Measurements from ENCODE around the gene G2E3. TPM values are rescaled to one million over a fixed set of nuclear protein-coding genes. Genes with fewer than 3 reads are reported as not detected.
A peak's percentile ranks its signal among the peaks of the same experiment; 100 is the strongest.

The G2E3 gene
- total and polyA plus RNA-seq, 2 of the 13 experiments (the other 11 are each of a cell fraction or from before 2014, with no cell fraction given) = 22.8 to 63.0 TPM

DNA sequence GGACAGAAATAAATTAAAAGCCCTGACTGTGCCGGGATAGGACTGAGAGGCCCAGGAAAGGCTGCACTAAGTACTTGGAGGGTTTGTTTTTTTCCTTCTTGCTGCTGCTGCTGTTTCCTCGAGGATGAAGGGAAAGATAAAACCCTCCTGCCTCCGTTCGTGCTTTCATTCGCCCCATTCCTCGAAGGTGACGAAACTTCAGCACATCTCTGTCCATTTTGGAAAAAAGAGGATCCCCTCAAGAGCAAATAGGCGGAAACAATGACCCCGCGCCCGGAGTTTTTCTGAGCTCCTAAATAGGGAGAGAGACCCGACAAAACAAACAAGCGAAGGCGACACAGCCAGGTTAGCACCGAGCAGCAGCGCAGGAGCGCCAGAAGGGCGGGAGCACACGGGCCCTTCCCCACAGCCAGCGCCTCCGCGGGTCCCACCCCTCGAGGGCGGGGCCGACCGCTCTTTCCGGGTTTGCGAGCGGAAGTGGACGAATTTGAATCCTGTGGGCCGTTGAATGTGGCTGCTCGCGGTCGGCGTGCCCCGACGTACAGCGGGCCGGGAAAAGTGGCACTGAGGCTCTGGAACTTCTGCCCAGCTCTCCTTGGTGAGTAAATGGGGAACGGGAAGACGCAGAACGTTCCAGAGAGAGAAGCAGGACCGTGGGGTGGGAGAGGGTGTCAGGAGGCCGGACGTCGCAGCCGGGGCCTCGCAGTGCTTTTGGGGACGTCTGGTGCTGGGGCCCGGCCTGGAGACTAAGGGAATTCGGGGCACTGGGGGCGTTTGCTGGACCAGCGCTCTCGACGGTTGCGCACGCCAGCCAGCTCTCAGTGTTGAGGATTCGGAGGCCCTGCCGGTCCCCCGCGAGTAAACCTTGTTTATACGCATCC, at the start of gene G2E3 (continued):
- TF ChIP-seq, protein P1, sequence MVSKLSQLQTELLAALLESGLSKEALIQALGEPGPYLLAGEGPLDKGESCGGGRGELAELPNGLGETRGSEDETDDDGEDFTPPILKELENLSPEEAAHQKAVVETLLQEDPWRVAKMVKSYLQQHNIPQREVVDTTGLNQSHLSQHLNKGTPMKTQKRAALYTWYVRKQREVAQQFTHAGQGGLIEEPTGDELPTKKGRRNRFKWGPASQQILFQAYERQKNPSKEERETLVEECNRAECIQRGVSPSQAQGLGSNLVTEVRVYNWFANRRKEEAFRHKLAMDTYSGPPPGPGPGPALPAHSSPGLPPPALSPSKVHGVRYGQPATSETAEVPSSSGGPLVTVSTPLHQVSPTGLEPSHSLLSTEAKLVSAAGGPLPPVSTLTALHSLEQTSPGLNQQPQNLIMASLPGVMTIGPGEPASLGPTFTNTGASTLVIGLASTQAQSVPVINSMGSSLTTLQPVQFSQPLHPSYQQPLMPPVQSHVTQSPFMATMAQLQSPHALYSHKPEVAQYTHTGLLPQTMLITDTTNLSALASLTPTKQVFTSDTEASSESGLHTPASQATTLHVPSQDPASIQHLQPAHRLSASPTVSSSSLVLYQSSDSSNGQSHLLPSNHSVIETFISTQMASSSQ (IDR thresholded peaks at IDR 0.05; ENCODE audit: low read depth) = no peak
- TF ChIP-seq, protein P1 (CRISPR knock-in tag; IDR thresholded peaks at IDR 0.05; ENCODE audit: borderline replicate concordance) = peak; percentile 48; the same call in 1 of the 2 replicates
- TF ChIP-seq MXD1 (CRISPR knock-in tag; IDR thresholded peaks at IDR 0.05) (peak; percentile 99), PRMT3 (CRISPR knock-in tag; IDR thresholded peaks at IDR 0.05; ENCODE audit: borderline replicate concordance, low read depth) (peak; percentile 98; the same call in 1 of the 2 replicates), KLF11 (CRISPR knock-in tag; IDR thresholded peaks at IDR 0.05) (peak; percentile 87; the same call in 1 of the 2 replicates), BRF2 (CRISPR knock-in tag; IDR thresholded peaks at IDR 0.05) (peak; percentile 96), ZNF839 (CRISPR knock-in tag; IDR thresholded peaks at IDR 0.05; ENCODE audit: borderline replicate concordance) (peak; percentile 99), GPN1 (CRISPR knock-in tag; IDR thresholded peaks at IDR 0.05; ENCODE audit: borderline replicate concordance) (peak; percentile 54; the same call in 1 of the 2 replicates), ZBTB8A (CRISPR knock-in tag; IDR thresholded peaks at IDR 0.05; ENCODE audit: borderline replicate concordance, low read depth) (no peak; the same call in none of the 2 replicates), MAFK (conservative IDR thresholded peaks at IDR 0.05 in 1 of 2, IDR thresholded peaks at IDR 0.05 in 1 of 2; ENCODE audit: low read length in 2 of 2) (no peak), BRD4 (CRISPR knock-in tag; IDR thresholded peaks at IDR 0.05) (peak; percentile 98), REXO4 (CRISPR knock-in tag; IDR thresholded peaks at IDR 0.05; ENCODE audit: borderline replicate concordance) (peak; percentile 81), MEIS2 (CRISPR knock-in tag; IDR thresholded peaks at IDR 0.05) (peak; percentile 85), ZNF138 (CRISPR knock-in tag; IDR thresholded peaks at IDR 0.05; ENCODE audit: low read depth) (peak; percentile 91)
- TF ChIP-seq, protein P2, sequence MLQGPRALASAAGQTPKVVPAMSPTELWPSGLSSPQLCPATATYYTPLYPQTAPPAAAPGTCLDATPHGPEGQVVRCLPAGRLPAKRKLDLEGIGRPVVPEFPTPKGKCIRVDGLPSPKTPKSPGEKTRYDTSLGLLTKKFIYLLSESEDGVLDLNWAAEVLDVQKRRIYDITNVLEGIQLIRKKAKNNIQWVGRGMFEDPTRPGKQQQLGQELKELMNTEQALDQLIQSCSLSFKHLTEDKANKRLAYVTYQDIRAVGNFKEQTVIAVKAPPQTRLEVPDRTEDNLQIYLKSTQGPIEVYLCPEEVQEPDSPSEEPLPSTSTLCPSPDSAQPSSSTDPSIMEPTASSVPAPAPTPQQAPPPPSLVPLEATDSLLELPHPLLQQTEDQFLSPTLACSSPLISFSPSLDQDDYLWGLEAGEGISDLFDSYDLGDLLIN (CRISPR knock-in tag; IDR thresholded peaks at IDR 0.05; ENCODE audit: borderline replicate concordance) = peak; percentile 94
- TF ChIP-seq, protein P3, sequence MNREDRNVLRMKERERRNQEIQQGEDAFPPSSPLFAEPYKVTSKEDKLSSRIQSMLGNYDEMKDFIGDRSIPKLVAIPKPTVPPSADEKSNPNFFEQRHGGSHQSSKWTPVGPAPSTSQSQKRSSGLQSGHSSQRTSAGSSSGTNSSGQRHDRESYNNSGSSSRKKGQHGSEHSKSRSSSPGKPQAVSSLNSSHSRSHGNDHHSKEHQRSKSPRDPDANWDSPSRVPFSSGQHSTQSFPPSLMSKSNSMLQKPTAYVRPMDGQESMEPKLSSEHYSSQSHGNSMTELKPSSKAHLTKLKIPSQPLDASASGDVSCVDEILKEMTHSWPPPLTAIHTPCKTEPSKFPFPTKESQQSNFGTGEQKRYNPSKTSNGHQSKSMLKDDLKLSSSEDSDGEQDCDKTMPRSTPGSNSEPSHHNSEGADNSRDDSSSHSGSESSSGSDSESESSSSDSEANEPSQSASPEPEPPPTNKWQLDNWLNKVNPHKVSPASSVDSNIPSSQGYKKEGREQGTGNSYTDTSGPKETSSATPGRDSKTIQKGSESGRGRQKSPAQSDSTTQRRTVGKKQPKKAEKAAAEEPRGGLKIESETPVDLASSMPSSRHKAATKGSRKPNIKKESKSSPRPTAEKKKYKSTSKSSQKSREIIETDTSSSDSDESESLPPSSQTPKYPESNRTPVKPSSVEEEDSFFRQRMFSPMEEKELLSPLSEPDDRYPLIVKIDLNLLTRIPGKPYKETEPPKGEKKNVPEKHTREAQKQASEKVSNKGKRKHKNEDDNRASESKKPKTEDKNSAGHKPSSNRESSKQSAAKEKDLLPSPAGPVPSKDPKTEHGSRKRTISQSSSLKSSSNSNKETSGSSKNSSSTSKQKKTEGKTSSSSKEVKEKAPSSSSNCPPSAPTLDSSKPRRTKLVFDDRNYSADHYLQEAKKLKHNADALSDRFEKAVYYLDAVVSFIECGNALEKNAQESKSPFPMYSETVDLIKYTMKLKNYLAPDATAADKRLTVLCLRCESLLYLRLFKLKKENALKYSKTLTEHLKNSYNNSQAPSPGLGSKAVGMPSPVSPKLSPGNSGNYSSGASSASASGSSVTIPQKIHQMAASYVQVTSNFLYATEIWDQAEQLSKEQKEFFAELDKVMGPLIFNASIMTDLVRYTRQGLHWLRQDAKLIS (CRISPR knock-in tag; IDR thresholded peaks at IDR 0.05) = no peak
